ENCODE results near the gene HECW1.

DNA sequence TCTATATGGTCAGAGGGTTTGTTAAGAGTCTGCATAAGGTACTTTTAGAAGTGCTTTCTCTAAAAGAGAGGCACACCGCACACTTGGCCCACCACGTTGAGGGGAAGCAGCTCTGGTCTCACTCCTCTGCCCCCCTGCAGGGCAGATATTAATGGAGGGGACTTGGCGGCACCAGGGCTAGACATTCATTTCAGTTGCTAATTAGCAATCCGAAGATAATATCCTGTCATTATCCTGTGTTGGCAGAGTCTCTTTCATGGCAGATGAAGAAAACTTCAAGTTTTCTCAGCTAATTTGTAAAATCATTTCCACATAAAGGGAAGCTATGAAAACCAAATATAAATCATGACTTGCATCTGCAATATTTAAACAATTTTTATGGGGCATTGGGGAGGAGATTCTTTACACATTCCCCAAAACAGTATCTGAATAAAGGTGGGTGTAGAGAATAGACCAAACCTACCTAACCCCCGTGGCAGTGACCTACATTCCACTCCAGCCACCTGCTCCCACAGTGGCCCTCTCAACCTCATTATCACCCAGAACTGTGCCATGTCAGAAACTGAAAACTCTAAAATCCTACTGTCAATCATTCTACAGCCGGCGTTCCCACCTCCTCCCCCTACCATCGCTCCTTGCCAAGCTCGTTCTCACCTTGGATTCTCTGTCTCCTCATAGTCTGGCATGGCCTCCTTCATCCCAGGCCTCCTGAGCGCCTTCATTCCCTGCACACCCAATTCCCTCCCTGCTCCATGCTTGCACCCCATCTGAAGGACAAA lies 416.3 kb downstream of the HECW1 start:
- no peak for TF ChIP-seq EZH2phosphoT487 (IDR thresholded peaks at IDR 0.05)
- TF ChIP-seq, protein P1, sequence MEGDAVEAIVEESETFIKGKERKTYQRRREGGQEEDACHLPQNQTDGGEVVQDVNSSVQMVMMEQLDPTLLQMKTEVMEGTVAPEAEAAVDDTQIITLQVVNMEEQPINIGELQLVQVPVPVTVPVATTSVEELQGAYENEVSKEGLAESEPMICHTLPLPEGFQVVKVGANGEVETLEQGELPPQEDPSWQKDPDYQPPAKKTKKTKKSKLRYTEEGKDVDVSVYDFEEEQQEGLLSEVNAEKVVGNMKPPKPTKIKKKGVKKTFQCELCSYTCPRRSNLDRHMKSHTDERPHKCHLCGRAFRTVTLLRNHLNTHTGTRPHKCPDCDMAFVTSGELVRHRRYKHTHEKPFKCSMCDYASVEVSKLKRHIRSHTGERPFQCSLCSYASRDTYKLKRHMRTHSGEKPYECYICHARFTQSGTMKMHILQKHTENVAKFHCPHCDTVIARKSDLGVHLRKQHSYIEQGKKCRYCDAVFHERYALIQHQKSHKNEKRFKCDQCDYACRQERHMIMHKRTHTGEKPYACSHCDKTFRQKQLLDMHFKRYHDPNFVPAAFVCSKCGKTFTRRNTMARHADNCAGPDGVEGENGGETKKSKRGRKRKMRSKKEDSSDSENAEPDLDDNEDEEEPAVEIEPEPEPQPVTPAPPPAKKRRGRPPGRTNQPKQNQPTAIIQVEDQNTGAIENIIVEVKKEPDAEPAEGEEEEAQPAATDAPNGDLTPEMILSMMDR (IDR thresholded peaks at IDR 0.05) = no peak

Measured in neural progenitor cell (in vitro differentiated cells).